Stimulated activated CD4-positive, alpha-beta T cell treated with anti-CD3 and anti-CD28 coated beads, TNF-alpha, amount 100 ng/mL, for 48 hours (primary cell): ENCODE data around the gene CFAP69.
"Not testable (repeated sequence)": the region's sequence is repeated elsewhere in the genome, so short reads cannot be mapped to it uniquely, and the experiment has no call there.

Experiments
- DNase-seq, 3 donors: peaks; one replicate each; pipeline ENCODE4 v3.0.0-alpha.2; 2020; ENCODE audit warnings: low read depth in 3 of 3

The CFAP69 gene

DNA sequence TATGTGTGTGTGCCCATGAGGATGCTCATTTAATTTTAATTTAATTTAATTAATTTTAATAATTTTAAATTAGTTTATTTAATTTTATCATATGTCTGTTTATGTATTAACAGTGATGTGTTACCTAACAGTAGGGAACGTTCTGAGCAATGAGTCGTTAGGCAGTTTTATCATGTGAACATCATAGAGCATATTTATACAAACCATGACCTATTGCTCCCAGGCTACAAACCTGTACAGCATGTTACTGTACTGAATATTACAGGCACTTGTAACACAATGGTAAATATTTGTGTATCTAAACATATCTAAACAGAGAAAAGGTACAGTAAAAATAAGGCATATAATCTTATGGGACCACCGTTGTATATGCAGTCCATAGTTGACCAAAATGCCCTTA, 13.7 kb upstream of the CFAP69 start:
- no peak for DNase-seq

DNA sequence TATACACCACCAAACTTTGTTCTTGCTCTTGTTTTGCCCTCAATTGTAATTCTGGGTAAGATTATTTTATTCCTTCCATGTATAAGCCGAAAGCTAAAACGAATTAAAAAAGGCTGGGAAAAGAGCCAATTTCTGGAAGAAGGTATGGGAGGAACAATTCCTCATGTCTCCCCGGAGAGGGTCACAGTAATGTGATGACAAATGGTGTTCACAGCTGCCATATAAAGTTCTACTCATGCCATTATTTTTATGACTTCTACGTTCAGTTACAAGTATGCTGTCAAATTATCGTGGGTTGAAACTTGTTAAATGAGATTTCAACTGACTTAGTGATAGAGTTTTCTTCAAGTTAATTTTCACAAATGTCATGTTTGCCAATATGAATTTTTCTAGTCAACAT, 12.5 kb upstream of the CFAP69 start:
- DNase-seq = no peak

DNA sequence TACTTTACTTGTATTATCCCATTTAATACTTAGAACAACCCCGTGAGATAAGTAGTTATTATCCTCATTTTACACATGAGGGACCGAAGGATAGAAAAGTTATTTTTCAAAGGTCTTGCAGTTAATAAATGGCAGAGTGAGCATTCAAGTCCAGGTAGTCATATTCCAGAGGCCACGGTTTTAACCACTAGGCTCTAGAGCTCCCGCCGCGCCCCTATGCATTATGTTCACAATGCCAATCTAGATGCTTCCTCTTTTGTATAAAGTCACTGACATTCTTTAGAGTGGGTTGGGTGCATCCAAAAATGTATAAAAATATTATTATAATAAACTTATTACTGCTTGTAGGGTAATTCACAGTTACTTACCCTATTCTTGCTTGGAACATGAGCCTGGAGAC, 11.4 kb upstream of the CFAP69 start:
- DNase-seq = no peak

DNA sequence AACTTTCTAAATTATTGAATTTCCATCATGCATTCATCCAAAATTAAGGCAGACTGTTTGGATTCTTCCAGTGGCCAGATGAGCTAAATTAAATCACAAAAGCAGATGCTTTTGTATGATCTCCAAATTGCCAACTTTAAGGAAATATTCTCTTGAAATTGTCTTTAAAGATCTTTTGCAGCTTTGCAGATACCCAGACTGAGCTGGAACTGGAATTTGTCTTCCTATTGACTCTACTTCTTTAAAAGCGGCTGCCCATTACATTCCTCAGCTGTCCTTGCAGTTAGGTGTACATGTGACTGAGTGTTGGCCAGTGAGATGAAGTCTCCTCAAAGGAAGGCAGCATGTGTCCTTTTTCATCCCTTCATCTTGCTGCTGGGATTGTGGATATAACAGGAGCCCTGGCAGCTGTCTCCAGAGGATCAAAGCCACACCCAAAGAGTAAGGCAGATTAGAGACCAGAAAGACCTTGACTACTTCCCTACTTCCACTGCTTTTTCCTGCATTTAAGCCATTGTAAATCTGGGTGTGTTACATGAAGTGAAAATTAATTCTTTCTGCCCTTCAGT, 8.2 kb upstream of the CFAP69 start:
- no peak for DNase-seq

DNA sequence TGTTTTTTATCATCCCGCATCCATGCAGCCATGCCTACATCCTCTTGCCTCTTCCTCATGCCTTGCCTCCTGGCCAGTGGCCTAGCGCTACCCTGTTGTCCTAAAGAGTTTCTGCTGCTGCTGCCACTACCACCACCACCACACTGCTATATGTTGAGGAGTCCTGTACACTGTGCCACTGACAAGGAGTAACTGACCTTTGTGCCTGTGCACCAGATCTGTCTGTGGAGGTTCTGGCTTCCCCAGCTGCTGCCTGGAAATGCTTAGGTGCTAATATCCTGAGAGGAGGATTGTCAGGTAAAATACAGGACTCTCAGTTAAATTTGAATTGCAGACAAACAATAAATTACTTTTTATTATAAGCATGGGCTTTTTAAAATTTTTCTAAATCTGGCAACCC, 7.0 kb upstream of the CFAP69 start:
- no peak for DNase-seq

DNA sequence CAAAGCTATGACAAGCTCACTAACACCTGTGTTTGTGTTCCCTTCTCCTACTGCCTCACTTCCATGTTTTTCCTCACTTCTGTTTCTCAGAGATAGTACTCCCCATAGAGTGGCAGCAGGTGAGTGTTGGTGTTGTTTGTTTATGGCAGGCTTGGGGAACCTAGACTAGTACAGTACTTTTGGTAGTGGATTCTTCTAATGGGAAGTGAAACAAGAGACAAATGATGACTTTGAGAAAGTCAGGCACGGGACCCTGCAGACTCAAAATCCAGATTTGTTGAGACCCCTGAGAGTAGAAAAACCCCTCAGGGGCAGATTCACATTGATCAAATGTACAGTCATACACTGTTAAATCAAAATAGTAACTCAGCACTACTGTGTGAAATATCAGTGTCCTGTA, 6.4 kb upstream of the CFAP69 start:
- DNase-seq = no peak

DNA sequence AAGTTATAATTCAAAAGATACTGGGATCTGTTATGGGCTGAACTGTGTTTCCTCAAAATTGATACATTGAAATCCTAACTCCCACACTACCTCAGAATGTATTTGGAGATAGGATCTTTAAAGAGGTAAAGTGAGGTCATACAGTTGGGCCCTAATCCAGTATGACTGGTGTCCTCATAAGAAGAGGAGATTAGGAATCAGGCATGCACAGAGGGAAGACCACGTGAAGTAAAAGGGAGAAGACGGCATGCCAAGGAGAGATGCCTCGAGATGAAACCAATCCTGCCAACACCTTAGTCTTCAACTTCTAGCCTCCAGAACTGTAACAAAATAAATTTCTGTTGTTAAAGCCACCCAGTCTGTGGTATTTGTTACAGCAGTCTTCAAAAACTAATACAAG, 5.9 kb upstream of the CFAP69 start:
- DNase-seq = no peak

DNA sequence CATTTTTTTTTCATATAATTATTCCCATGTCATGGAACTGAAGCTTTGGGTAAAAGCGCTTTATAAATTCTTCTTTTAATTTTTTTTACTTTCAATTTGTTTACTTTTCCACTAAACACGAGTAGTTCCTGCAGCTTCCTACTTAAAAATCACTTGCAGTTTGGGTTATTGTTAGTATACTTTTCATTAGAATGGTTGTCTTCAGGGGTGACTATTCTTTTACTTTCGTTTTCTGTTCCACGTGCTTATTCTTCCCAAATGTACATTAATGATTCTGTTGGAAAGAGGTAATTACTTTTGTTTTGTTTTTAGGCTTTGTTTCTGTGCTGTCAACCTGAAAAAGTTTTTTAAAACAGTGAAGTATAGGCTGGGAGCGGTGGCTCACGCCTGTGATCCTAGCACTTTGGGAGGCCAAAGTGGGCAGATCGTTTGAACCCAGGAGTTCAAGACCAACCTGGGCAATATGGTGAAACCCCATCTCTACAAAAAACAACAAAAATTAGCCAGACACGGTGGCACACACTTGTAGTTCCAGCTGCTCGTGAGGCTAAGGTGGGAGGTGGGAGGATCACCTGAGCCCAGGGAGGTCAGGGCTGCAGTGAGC, 5.2 kb upstream of the CFAP69 start:
- DNase-seq = no peak

DNA sequence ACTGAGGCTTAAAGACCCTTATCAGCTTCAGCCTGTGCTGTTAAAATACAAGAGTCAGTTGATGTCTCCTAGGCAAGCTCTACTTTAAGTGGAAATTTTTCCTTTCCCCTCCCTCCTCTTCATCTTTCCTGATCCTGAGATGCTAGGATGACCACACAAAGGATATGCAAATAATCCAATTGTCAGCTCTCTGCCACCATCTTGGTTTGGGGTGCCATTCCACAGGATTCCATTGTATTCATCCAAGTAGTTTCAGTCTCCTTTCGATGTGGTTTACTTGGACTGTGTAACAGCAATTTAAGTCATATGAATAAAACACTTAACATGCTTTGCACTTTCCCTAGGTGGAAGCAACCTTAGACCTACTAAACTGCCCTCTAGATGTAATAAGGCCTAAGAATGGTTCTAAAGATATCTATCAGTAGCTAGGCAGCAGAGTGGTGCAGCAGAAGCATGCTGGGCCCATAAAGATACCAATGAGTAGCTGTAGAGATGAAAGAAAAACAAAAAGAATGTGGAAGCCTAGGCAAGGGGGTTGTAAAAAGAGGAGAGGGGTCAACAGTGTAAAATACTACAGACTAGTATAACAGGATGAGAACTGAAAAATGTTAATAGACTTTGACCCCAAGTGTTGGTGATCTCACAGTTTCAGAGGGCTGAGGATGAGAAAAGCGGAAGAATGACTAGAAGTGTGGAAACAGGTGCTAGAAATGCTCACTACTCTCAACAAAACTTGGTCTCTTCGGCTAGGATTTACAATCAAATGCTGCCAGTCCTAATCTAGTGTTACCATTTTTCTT, 2.4 kb upstream of the CFAP69 start:
- DNase-seq = no peak

DNA sequence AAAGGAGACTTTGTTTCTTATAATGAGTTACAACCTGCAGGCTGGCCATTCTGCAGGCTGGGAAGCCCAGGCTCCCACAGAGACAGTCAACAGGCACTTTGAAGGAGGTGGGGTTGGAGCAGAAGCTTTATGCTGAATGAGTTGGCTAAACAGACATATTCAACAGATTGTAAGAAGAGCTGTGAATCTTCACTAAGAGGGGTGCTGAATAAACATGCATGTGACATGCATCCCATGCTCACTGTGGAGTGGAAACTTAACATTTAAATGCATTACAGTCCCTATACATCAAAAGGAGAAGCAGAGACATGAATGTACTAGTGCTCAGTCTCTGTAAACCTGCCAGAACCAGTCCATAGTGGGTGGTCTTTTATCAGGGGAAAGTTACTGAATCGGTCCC, 1.4 kb upstream of the CFAP69 start:
- DNase-seq = no peak

DNA sequence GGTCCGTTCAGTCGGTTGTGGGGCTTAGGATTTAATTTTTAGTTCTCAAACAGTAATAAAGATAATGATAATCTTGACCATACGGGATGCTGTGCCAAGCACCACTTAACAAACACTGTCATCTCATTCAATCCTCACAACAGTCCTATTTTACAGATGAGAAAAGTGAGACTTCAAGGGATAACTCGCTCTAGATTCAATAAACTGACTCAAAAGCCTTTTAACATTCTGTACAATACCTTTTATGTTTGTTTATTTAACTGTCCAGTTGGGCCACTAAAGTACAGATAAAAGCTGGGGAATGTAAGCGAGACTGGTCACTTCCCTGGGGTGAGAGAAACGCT, 437 bp upstream of the CFAP69 start:
- no peak for DNase-seq

DNA sequence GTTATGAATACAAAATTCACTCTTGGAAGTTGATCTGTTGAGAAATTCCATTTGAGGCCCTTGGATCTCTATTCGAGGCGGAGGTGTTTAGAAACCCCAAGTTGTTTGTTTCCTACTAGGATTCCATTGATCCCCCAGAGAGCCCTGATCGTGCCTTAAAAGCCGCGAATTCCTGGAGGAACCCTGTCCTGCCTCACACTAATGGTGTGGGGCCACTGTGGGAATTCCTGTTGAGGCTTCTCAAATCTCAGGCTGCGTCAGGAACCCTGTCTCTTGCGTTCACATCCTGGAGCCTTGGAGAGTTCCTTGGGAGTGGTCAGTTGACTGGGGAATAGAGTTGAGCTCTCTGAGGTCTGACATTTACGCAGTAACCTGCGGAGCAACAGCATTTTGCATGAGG, 1.2 kb downstream of the CFAP69 start:
- no peak for DNase-seq

DNA sequence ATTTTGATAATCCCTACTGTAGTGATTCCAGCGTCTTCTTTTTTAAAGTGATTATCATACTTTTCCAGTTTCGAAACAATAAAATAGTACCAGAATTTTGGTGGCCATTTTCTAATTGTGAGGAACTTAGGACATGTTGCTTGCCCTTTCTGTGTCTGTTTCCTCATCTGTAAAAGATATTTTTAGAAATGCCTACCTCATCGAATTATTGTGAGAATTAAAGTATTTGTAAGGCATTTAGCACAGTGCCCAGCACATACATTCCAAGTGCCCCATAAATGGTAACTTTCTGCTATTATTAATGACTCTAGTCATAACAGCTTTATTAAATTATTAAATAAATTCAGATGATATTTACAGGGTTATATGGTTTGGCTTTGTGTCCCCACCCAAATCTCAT, 3.7 kb downstream of the CFAP69 start:
- DNase-seq = no peak

DNA sequence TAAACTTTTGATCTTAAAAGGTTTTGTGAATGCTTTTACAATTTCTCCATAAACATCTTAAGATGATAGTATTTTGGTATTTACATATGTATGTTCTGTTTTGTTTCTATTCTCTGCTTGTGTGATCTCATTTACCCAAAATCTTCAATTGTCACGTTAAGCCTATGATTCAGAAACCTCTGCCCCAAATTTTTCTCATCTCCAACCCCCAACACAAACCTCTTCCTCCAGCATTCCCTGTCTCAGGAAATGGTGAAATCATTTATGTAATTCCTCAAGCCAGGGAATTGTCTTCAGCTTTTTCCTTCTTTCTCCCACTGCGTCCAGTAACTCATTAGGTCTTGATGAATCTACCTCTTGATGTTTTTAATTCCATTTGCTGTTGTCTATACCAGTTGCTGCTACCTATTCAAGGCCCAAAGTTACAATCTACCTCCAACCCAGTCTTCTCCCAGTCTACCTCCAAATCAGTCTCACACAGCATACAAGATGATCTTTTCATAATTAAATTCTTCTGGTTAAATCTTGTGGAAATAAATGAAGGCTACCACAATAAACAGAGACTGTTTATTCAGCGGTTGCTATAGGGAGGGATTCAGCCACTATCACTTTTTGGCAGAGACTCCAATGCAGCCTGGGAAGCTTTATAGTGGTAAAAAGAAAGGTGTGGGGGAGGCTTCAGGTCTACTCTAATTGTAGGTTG, 5.8 kb downstream of the CFAP69 start:
- DNase-seq = no peak

DNA sequence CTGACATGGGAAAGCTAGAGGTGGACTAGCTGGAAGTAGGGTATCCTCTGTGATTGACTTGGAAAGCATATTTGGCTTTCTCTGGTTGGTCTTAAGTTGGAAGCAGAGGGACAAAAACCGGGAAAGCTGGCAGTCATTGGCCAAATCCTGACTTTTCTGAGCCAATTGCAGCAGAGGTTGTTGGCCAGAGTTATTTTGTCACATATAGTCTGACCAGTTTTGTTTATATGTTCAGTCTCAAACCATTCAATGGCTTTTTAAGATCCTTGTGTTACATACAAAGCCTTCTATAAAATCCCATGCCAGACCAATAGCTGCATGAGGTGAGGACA, 6.3 kb downstream of the CFAP69 start:
- no peak for DNase-seq

DNA sequence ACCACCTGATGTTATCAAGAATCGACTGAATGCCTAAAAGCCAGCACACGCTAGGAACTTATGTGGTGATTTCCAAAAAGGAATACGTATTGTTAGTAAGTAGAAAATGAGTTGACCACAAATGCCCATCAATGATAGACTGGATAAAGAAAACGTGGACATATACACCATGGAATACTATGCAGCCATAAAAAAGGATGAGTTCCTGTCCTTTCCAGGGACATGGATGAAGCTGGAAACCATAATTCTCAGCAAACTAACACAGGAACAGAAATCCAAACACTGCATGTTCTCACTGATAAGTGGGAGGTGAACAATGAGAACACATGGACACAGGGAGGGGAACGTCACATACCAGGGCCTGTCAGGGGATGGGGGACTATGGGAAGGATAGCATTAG, 11.0 kb downstream of the CFAP69 start:
- DNase-seq = not testable (repeated sequence)

DNA sequence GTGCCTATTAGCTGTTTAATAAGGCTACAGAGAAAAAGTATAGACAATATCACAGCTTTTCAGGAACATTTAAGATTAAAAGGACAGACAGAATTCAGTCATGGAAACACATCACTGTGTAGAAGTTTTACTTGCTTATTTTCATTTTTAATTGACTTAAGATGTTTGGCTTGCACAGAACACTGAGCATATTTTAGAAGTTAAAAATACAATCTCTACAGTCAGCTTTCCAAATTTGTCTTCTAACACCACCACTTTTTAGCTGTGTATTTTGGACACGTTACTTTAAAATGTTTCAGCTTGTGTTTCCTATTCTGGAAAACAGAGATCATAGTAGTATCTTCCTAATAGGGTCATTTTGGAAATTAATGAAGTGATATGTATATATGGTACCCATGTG, 11.8 kb downstream of the CFAP69 start:
- DNase-seq = no peak

DNA sequence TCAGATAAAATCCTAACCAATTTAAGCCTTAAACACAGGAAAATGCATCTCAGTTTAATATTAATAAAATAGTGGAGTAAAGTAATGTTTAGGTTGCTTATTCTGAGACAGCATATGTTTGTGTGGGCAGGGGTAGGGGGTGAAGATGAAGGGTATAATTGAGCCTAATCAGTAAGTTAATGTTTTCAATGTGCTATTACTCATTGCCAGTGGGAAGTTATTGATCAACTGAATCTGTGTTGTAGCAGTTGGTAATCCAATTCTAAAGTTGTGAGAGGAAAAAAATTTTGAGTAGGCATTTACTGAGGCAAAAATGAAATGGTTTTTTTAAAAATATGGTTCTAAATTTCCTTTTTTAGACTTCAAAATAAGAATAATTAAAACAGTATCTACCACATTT, 16.5 kb downstream of the CFAP69 start:
- DNase-seq = no peak

DNA sequence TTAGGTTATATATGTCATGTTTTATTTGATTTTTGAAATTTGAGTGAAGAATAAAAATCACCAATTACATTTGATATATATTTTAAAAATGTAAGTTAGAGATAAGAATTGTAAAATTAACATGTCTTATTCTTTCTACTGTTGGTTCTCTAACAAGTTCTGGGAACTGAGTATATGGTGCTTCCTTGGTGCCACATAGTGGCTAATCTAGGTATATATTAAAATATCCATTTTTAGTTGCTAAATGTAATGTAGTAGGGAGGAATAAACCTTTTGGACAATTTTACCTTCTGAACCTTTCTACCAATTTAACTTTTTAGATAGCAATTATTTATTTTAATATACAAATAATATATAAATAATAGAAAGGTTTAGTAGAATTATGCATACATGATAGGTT, 17.5 kb downstream of the CFAP69 start:
- no peak for DNase-seq

DNA sequence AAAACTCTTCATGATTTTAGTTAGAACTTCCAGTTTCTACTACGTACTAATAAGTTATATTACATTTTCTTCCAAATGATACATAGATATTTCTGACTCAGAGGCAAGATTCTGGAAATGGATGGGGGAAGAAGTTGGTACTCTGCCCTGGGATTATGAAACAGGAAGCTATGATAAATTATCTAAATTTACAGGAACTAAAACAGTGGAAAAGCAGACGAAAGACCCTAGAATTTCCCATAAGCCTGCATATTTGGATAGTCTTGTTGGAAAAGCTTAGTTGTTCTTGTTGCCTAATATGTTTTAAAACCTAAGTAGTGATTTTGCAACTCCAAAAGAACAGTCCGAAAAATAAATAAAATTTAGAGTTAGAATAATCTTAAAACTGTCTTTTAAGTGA, 21.8 kb downstream of the CFAP69 start:
- no peak for DNase-seq

DNA sequence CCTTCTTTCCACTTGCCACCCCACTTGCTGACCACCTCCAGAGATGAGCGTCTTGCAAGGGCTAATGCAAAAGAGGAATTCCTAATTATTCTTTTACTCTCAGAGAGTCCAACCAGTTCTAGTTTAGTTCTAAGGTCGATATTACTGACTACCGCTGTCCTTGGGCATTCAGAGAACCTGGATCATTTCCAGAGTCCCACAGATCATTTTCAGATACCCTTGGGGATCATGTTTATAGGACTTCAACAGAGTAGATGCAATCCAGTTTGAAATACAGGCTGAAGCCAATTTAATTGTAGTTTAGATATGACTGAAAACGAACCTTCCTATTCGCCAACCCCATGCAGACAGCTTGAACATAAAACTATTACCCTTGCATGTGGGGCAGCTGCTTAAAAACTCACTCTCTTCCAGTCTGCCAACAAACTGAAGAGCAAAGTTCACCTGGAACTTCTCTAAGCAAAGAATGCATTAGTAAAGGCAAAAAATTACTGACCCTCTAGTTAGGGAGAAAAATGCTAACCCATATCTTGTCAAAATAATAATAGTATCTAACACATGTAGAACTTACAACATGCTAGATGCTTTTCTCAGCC, 22.4 kb downstream of the CFAP69 start:
- DNase-seq = no peak

DNA sequence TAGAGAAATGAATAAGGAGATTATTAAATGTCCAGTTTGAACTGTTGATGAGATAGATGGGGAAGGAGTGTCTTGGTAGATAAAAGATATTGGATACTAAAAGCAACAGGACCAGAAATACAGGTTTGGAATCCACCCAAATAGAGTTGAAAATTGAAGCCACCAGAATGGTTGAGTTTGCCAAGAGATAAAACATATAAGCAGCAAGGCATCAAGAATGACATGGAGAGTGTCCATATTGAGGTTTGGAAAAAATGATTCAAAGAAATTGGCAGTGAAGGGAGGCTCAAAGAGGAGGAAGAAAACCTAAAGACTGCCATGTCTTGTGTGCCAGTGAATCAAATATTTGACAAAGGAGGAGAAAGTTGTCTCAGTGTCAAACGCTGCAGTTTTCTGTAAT, 24.2 kb downstream of the CFAP69 start:
- DNase-seq = no peak
